Measurements from ENCODE around the gene SLC44A1.

The SLC44A1 gene

GRCh38 chr9:105328296-105328695 is 83.8 kb downstream of the SLC44A1 start:
- Histone ChIP-seq H2AFZ (ENCODE audit: low read depth) (no peak overlapping the region), H3K4me2 (no peak overlapping the region), H3K9ac (no peak overlapping the region), H3K36me3 (ENCODE audit: insufficient read depth) (no peaks in the 10 kb centered on the region), H3K27me3 (ENCODE audit: insufficient read depth, low read depth) (no peaks in the 10 kb centered on the region), H3K79me2 (ENCODE audit: insufficient read depth, low read depth) (no peaks in the 10 kb centered on the region; the same call in 1 of the 2 replicates), H3K4me1 (ENCODE audit: low read depth, poor library complexity, severe bottlenecking) (peaks cover 22% of the 10 kb centered on the region), H3K27ac (no peak overlapping the region), H4K20me1 (ENCODE audit: insufficient read depth) (no peaks in the 10 kb centered on the region), H3K4me3 (IDR thresholded peaks at IDR 0.05; ENCODE audit: insufficient read depth, low read depth, low read length) (no peak overlapping the region)
- no peak for TF ChIP-seq CTCF (conservative IDR thresholded peaks at IDR 0.05; ENCODE audit: low read depth, low read length)

GRCh38 chr9:105328872-105329718 is 84.6 kb downstream of the SLC44A1 start:
- no peaks in the 10 kb centered on the region for H4K20me1 ChIP-seq (ENCODE audit: insufficient read depth)
- H3K4me2 ChIP-seq, result no peak overlapping the region
- no peaks in the 10 kb centered on the region; the same call in 1 of the 2 replicates for H3K79me2 ChIP-seq (ENCODE audit: insufficient read depth, low read depth)
- no peak for TF ChIP-seq CTCF (conservative IDR thresholded peaks at IDR 0.05; ENCODE audit: low read depth, low read length)
- H3K9ac ChIP-seq, result no peak overlapping the region
- H2AFZ ChIP-seq (ENCODE audit: low read depth), result no peak overlapping the region
- H3K27me3 ChIP-seq (ENCODE audit: insufficient read depth, low read depth), result no peaks in the 10 kb centered on the region
- no peak overlapping the region for H3K4me3 ChIP-seq (IDR thresholded peaks at IDR 0.05; ENCODE audit: insufficient read depth, low read depth, low read length)
- no peaks in the 10 kb centered on the region for H3K36me3 ChIP-seq (ENCODE audit: insufficient read depth)
- no peak overlapping the region for H3K27ac ChIP-seq
- peaks cover 22% of the 10 kb centered on the region for H3K4me1 ChIP-seq (ENCODE audit: low read depth, poor library complexity, severe bottlenecking)

GRCh38 chr9:105329719-105330062 is 85.2 kb downstream of the SLC44A1 start:
- Histone ChIP-seq H3K36me3 (ENCODE audit: insufficient read depth) (no peaks in the 10 kb centered on the region), H3K4me1 (ENCODE audit: low read depth, poor library complexity, severe bottlenecking) (peaks cover 22% of the 10 kb centered on the region), H2AFZ (ENCODE audit: low read depth) (no peak overlapping the region), H3K4me2 (no peak overlapping the region; the same call in 1 of the 2 replicates), H3K27ac (no peak overlapping the region), H3K27me3 (ENCODE audit: insufficient read depth, low read depth) (no peaks in the 10 kb centered on the region), H4K20me1 (ENCODE audit: insufficient read depth) (no peaks in the 10 kb centered on the region), H3K4me3 (IDR thresholded peaks at IDR 0.05; ENCODE audit: insufficient read depth, low read depth, low read length) (no peak overlapping the region), H3K9ac (no peak overlapping the region), H3K79me2 (ENCODE audit: insufficient read depth, low read depth) (no peaks in the 10 kb centered on the region; the same call in 1 of the 2 replicates)
- TF ChIP-seq CTCF (conservative IDR thresholded peaks at IDR 0.05; ENCODE audit: low read depth, low read length), result no peak

- H4K20me1 ChIP-seq (ENCODE audit: insufficient read depth), result no peaks in the 10 kb centered on the region
- no peaks in the 10 kb centered on the region; the same call in 1 of the 2 replicates for H3K79me2 ChIP-seq (ENCODE audit: insufficient read depth, low read depth)
- H3K4me3 ChIP-seq (IDR thresholded peaks at IDR 0.05; ENCODE audit: insufficient read depth, low read depth, low read length), result no peak overlapping the region
- H3K4me1 ChIP-seq (ENCODE audit: low read depth, poor library complexity, severe bottlenecking), result peaks cover 22% of the 10 kb centered on the region
- no peak overlapping the region for H3K9ac ChIP-seq
- H3K36me3 ChIP-seq (ENCODE audit: insufficient read depth), result no peaks in the 10 kb centered on the region
- H3K27ac ChIP-seq, result no peak overlapping the region
- TF ChIP-seq CTCF (conservative IDR thresholded peaks at IDR 0.05; ENCODE audit: low read depth, low read length), result no peak
- H2AFZ ChIP-seq (ENCODE audit: low read depth), result no peak overlapping the region
- H3K4me2 ChIP-seq, result peak overlapping the region; percentile 10; the same call in 1 of the 2 replicates
- H3K27me3 ChIP-seq (ENCODE audit: insufficient read depth, low read depth), result no peaks in the 10 kb centered on the region
Measured at GRCh38 chr9:105330201-105330600, 85.8 kb downstream of the SLC44A1 start.
